Fibroblast of lung (primary cell): ENCODE measurements around the gene TBC1D22A.

Source experiments
- EZH2 ChIP-seq: IDR thresholded peaks from 2 replicates; pipeline ENCODE4 v1.5.1; 2012; ENCODE audit warnings: low read length, control low read depth, mild to moderate bottlenecking; ENCODE audit errors: missing control alignments
- TF ChIP-seq, protein P1 (sequence below), 2 donors: IDR thresholded peaks in 1 of 2; conservative IDR thresholded peaks in 1 of 2; 1 replicate in 1 of 2; 2 replicates in 1 of 2; pipeline ENCODE4 v1.5.1; 2011 to 2012; ENCODE audit warnings: low read length in 2 of 2, control low read depth in 1 of 2, inconsistent platforms in 1 of 2, low read depth in 1 of 2, mild to moderate bottlenecking in 1 of 2

DNA sequence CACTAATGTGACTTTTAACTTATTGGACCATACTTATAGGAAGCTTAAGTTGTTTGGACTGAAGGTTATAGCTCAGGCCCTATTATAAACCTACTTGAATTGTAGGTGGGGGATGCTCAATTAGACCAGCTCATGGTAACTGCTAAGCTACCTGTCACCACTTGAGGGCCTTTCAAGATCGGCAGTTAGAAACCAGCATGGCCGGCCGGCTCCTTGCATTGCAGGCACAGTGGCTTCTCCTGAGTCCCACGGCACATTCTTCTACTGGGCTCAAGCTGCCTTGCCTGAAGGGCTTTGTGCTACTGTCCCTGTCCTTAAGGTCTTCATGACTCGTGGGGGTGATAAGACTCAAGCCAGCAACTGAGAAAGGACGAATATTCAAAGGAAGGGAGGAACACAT, 70.8 kb downstream of the TBC1D22A start:
- TF ChIP-seq, protein P1, sequence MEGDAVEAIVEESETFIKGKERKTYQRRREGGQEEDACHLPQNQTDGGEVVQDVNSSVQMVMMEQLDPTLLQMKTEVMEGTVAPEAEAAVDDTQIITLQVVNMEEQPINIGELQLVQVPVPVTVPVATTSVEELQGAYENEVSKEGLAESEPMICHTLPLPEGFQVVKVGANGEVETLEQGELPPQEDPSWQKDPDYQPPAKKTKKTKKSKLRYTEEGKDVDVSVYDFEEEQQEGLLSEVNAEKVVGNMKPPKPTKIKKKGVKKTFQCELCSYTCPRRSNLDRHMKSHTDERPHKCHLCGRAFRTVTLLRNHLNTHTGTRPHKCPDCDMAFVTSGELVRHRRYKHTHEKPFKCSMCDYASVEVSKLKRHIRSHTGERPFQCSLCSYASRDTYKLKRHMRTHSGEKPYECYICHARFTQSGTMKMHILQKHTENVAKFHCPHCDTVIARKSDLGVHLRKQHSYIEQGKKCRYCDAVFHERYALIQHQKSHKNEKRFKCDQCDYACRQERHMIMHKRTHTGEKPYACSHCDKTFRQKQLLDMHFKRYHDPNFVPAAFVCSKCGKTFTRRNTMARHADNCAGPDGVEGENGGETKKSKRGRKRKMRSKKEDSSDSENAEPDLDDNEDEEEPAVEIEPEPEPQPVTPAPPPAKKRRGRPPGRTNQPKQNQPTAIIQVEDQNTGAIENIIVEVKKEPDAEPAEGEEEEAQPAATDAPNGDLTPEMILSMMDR (conservative IDR thresholded peaks at IDR 0.05 in 1 of 2, IDR thresholded peaks at IDR 0.05 in 1 of 2; ENCODE audit: low read depth in 1 of 2, low read length in 2 of 2), result peak in 1 of 2 donors; percentile 35
- TF ChIP-seq EZH2, result no peak
